Body of pancreas (tissue), 4 donors: ENCODE data around the gene NDUFS7. TPM values are rescaled to one million over a fixed set of nuclear protein-coding genes. Genes with fewer than 3 reads are reported as not detected.

Experiments used
- ATAC-seq: fragments of 150-250 bp; one replicate; pipeline ENCODE4 v1.9.1; 2016
- DNase-seq, 4 donors: peaks; one replicate each; pipeline ENCODE4 v3.0.0-alpha.2; 2019
- H3K27ac ChIP-seq, 4 donors: fragments of 200-600 bp; sonication (generic); 1 replicate in 3 of 4; 2 replicates in 1 of 4; pipeline versions ENCODE4 v1.5.1 to v1.6.1; 2016 to 2019; ENCODE audit warnings: mild to moderate bottlenecking in 1 of 4, mixed read lengths in 1 of 4, moderate library complexity in 1 of 4
- H3K27me3 ChIP-seq, 2 donors: fragments of 200-600 bp; sonication (generic); one replicate each; pipeline ENCODE4 v1.6.0; 2016; ENCODE audit warnings: mild to moderate bottlenecking in 1 of 2
- H3K36me3 ChIP-seq, 2 donors: fragments of 200-600 bp; sonication (generic); replicated peaks in 1 of 2; 2 replicates each; pipeline ENCODE4 v1.5.1; 2016; ENCODE audit warnings: low read depth in 2 of 2; ENCODE audit not compliant: insufficient read depth in 1 of 2
- H3K4me1 ChIP-seq: fragments of 200-600 bp; sonication (generic); one replicate; pipeline ENCODE4 v1.6.0; 2016
- H3K4me3 ChIP-seq, 2 donors: fragments of 200-600 bp; sonication (generic); 1 replicate in 1 of 2; 2 replicates in 1 of 2; pipeline ENCODE4 v1.5.1; 2016 to 2019
- H3K9me3 ChIP-seq, 3 donors: fragments of 200-600 bp; sonication (generic); 1 replicate in 2 of 3; 2 replicates in 1 of 3; pipeline ENCODE4 v1.5.1; 2016
- CTCF ChIP-seq, 7 experiments: fragments of 450-650 bp in 4 of 7; fragments of 200-600 bp in 3 of 7; sonication (generic) in 3 of 7; IDR thresholded peaks; one replicate each; pipeline ENCODE4 v1.5.1; 2016 to 2019; ENCODE audit warnings: antibody characterized with exemption in 7 of 7
- POLR2A ChIP-seq, 3 donors: fragments of 450-650 bp; IDR thresholded peaks; one replicate each; pipeline ENCODE4 v1.6.1; 2016; ENCODE audit warnings: antibody characterized with exemption in 3 of 3, mild to moderate bottlenecking in 2 of 3
- WGBS, 2 donors: methylation state at CpG; one replicate each; pipeline ENCODE4 v1.1.5; 2017; 5-methylcytosine and 5-hydroxymethylcytosine counted together
- intact Hi-C: fragments of 100-400 bp; cut with DNase I; formaldehyde crosslinking; loops from one replicate; pipeline ENCODE4 v1.15.1; 2023
- total RNA-seq, 2 donors: library from RNA; depleted of rRNA; stranded (reverse); fragments of >200 nt; gene quantifications; one replicate each; pipeline ENCODE4 v1.1.0, GENCODE V29; 2016

NDUFS7 gene
- total RNA-seq, 2 donors from 2014 or later, result 59.9 to 87.7 TPM

- H3K4me1 ChIP-seq, result peaks cover 29% of the 10 kb centered on the region
- 92% methylated on average over 9 to 37 of the region's 37 CpGs for WGBS, 2 donors
- no peak overlapping the region for H3K27ac ChIP-seq
- H3K4me3 ChIP-seq, result no peak overlapping the region
- H3K9me3 ChIP-seq, result no peaks in the 10 kb centered on the region
- TF ChIP-seq POLR2A (IDR thresholded peaks at IDR 0.05) (no peak), CTCF (IDR thresholded peaks at IDR 0.05) (no peak)
- intact Hi-C loops, result no loop called here
- no peaks in the 10 kb centered on the region for H3K27me3 ChIP-seq
- DNase-seq (no peak), ATAC-seq (no peak)
- peaks cover 15 to 38% of the 10 kb centered on the region in 2 donors for H3K36me3 ChIP-seq
Measured at GRCh38 chr19:1421218-1421957, 37.7 kb downstream of the NDUFS7 start.

- 86 to 100% methylated on average over 1 to 22 of the region's 22 CpGs for WGBS, 2 donors
- H3K4me1 ChIP-seq, result peaks cover 23% of the 10 kb centered on the region
- H3K27me3 ChIP-seq, result no peaks in the 10 kb centered on the region
- no peak overlapping the region for H3K27ac ChIP-seq
- TF ChIP-seq POLR2A (IDR thresholded peaks at IDR 0.05), result no peak
- no peak for TF ChIP-seq CTCF (IDR thresholded peaks at IDR 0.05)
- peaks cover 15 to 39% of the 10 kb centered on the region in 2 donors for H3K36me3 ChIP-seq
- H3K9me3 ChIP-seq, result no peaks in the 10 kb centered on the region
- no peak for DNase-seq
- no peak overlapping the region for H3K4me3 ChIP-seq
- ATAC-seq, result no peak
- intact Hi-C loops, result no loop called here
Measured at GRCh38 chr19:1421958-1422305, 38.2 kb downstream of the NDUFS7 start.

- Histone ChIP-seq H3K4me1 (peaks cover 19% of the 10 kb centered on the region), H3K36me3 (peaks cover 15 to 39% of the 10 kb centered on the region in 2 donors), H3K27ac (no peak overlapping the region), H3K27me3 (no peaks in the 10 kb centered on the region), H3K4me3 (no peak overlapping the region), H3K9me3 (no peaks in the 10 kb centered on the region)
- ATAC-seq (no peak), DNase-seq (no peak)
- TF ChIP-seq CTCF (IDR thresholded peaks at IDR 0.05), result no peak
- intact Hi-C loops, result no loop called here
- 79 to 87% methylated on average over 12 to 16 of the region's 16 CpGs for WGBS, 2 donors
Measured at GRCh38 chr19:1422360-1422759, 38.7 kb downstream of the NDUFS7 start.

- intact Hi-C loops, result no loop called here
- Histone ChIP-seq H3K27me3 (no peaks in the 10 kb centered on the region), H3K4me1 (peaks cover 13% of the 10 kb centered on the region), H3K27ac (no peak overlapping the region), H3K36me3 (peaks cover 15 to 39% of the 10 kb centered on the region in 2 donors), H3K9me3 (no peaks in the 10 kb centered on the region), H3K4me3 (no peak overlapping the region)
- DNase-seq, result no peak
- WGBS, 2 donors, result 88 to 94% methylated on average over 24 of the region's 24 CpGs
- TF ChIP-seq POLR2A (IDR thresholded peaks at IDR 0.05) (no peak), CTCF (IDR thresholded peaks at IDR 0.05) (no peak)
- no peak for ATAC-seq
Measured at GRCh38 chr19:1422943-1423342, 39.2 kb downstream of the NDUFS7 start.
